HG02852 (cell line): ENCODE measurements around the gene TMSB10.
"Not testable (repeated sequence)": the region's sequence is repeated elsewhere in the genome, so short reads cannot be mapped to it uniquely, and the experiment has no call there.

Experiments
- ATAC-seq: cut with Tn5 transposase; IDR thresholded peaks from one replicate; pipeline ENCODE4 v1.9.1; 2021; ENCODE audit warnings: mild to moderate bottlenecking, moderate library complexity; ENCODE audit not compliant: unreplicated experiment

TMSB10 gene

DNA sequence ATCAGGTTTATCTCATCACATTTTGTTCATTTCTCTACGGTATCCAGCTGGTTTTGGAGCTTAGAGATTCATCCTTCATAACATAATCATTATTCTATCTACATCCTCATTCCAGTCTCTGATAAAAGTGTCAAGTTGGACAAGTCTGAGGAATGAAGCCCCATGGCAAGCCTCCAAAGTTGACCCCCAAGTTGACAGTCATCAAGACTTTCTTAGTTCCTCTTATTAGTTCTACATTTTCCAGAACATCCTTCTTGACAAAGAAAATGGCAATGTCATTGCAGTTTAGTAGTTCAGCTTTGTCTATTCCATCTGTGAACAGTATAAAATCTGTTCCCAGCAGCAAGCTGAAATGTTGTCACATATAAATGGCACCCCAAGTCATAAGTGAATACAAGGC is 4.5 kb upstream of the TMSB10 start:
- ATAC-seq, result no peak

DNA sequence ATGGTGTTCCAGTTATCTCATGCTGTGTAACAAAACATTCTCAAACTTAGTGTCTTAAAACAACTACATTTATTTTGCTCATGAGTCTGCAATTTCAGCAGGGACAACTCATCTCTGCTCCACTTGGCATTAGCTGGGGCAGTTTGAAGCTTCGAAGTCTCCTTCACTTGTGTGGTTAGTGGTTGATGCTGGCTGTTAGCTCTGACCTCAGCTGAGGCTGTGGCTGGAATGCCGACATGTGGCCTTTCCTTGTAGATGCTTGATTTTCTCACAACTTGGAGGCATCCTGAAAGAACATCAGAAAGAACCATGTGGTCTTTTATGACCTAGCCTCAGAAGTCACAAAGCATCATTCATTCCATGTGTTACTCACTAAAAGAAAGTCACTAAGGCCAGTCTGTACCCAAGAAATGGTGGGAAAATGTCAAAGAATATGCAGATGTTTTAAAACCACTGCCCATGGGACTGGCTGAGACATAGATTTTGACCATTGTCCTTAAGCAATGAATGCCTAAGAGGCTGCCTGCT is 3.8 kb upstream of the TMSB10 start:
- ATAC-seq, result no peak

DNA sequence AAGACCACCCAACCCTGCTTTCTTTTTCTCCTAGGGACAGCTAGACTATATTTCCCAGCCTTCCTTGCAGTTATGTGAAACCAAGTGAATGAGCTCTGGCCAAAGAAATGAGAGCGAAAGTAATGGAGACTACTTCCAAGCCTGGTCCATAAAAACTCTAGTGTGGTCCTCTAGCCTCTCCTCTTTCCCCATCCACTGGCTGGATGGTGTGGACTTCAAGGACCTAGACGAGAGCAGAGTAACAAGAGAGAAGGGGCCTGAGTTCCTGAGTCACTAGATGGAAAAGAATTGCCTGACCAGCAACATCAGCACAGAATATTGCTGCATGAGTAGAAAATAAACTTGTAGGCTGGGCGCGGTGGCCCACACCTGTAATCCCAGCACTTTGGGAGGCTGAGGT is 2.9 kb upstream of the TMSB10 start:
- ATAC-seq, result no peak

DNA sequence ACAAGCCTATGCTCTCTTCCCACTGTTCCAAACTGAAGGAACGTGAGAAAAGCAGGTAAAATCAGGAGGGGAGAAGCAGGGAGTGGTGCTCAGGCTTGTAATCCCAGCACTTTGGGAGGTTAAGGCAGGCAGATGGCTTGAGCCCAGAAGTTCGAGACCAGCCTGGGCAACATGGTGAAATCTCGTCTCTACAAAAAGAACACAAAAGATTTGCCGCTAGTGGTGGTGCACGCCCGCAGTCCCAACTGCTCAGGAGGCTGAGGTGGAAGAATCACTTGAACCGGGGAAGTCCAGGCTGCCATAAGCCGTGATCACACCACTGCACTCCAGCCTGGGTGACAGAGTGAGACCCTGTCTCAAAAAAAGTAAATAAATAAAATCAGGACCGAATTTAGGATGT is 1.3 kb upstream of the TMSB10 start:
- ATAC-seq, result no peak

DNA sequence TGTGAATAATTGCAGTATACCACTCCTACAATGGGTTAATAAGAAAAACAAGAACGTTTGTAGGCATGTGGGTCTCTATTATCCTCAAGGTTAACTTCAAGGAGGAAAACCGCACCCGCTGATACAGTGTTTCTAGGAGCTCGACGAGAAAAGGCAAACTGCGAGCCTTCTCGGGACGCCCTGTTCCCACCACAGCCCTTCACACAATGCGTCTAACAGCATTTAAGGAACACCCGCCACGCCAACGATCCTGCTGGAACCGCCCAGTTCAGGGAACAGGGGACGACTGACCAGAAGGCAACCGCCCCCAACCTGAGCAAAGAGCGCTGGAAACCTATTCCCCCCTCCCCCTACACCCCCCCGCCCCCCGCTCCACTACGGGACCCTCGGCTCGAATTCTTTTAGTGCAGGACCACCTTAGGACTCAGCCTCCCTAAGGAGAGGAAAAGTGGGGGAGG is 710 bp upstream of the TMSB10 start:
- no peak for ATAC-seq

DNA sequence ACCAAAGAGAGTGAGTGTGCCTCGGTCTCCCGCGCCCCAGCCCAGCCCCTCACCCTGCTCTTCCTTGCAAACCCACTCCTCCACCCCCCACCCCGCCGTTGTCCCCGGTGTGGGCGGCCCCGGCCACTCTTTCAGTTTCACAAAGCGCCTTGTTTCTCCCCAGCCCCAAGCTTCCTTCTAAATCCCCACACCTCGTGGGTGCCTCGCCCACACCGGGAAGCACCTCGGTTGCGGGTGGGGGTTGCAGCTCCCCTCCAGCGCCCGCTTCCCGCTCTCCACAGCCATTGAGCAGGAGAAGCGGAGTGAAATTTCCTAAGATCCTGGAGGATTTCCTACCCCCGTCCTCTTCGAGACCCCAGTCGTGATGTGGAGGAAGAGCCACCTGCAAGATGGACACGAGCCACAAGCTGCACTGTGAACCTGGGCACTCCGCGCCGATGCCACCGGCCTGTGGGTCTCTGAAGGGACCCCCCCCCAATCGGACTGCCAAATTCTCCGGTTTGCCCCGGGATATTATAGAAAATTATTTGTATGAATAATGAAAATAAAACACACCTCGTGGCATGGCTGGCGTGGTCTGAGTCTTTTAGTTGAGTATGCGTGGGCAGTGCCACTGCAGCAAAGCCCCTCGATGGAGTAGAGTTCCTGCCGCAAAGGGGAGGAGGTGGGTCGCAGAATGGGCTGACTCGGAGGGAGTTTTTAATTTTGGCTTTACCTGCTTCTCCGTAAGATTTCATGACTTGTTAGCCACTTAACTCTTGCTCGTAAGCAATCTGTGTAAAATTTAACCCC is 848 bp downstream of the TMSB10 start:
- peak; percentile 41 for ATAC-seq

DNA sequence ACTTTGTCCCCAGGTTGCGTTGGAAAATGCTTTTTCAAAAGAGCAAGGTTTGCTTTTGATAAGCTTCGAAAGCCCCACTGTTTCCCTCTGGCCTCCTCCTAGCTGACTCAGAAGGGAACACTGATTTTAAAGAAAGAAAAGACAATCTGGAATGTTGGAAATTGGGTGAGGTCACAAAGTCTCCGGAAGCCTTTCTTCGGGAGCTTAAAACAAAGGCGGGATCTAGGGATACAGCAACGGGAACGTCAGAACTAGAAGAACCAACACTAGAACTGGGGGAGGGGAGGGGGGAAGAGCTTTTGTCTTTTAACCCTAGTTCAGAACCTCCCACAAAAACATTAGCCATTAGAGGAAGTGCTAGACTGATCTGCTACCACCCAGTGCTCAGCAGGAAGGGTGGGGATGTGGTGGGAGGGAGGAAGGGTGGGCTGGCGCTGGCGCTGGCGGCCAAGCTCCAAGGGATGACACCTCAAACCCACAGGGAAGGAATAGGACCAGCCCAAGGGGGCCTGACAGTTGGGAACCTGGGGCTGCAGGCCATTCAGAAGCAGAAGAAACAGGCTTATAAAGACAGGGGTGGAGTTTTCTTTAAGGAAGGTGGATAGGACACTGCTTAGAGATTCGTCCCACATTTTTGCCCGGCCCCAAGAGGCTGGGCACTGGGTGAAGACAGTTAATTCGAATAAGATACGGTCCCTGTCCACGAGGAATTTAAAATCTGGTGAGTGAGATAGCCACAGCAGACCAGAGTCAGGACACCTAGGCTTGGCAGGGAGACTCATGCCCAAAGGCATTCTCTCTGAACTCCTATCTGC is 1.7 kb downstream of the TMSB10 start:
- ATAC-seq, result peak; percentile 24

DNA sequence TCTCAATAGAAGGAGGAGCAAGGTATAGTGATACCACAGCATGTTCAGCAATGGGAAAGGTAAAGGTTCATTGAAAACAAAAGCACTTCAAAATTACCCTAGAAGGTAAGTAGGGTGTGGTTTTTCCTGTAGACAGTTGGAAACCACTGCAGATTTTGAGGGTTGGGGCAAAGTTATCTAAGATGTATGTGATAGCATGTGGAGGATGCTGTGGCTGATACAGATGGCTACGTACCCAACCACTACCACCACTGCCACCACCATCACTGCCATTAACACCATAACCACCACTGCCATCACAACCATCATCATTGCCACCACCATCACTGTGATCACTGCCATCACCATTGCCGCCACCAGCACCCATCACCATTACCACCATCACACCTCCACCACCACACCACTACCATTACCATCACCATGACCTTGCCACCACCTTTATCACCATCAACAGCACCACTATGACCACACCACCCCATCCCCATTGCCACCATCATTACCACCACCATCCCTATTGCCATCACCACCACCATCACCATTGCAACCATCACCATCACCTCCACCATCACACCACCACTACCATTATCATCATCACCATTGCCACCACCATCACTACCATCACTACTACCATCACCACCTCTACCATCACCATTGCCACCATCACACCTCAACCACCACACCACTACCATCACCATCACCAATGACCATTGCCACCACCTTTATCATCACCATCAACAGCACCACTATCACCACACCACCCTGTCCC is 3.7 kb downstream of the TMSB10 start:
- ATAC-seq, result no peak

DNA sequence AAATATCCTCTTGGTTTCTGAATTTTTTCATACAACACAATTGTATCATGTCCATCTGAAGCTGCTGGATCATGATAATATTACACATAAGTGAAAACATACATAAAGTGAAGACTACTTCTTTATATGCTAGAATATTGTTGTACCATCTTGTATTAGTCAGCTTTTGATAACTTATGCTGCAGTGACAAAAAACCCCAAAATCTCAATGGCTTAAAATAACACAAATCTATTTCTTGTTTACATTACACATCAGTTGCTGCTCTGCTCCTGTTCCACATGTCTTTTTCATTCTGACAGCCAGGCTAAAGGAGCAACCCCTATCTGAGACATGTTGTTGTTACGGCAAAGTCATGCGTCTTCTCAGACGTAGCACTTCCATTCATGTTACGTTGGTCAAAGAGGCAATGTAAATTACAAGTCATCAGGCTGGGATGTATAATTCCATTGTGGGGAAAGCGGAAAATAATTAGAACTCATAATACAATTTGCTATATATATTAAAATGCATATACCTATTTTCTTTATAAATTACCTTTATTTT is 5.8 kb downstream of the TMSB10 start:
- ATAC-seq, result no peak

DNA sequence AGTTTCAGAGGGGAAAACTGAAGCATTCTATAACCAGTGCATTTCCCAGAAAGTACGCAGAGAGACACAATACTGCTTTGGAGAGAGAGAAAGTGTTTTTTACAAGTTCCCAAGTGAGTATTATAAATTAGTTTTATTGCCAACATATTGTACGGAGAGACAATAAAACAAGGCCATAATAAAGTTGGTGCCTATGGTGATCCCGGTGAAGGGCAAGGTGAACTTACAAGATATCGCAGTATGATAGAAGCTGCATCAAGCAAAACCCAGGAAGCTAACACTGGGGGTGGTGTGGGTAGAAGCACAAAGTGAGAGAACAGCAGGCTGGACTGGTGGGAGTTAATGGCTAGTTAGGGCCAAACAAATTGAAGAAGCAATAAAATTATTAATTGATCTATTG is 7.5 kb downstream of the TMSB10 start:
- ATAC-seq, result no peak

DNA sequence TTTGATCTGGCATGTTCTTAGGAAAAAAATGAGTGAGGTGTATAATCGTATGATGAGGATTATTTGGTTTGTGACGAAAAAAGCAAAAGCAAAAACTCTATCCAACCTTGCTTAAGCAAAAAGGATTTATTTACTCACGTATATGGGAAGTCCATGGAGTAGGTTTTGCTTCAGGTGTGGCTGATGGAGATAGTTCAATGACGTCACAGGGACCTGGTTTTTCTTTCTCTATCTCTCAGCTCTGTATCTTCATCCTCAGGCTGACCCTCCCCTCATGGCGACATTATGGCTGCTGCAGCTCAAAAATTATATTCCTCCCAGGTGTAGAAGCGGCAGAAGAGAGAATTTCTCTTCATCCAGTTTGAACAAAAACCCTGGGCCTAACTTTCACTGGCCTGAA is 8.9 kb downstream of the TMSB10 start:
- ATAC-seq, result no peak

DNA sequence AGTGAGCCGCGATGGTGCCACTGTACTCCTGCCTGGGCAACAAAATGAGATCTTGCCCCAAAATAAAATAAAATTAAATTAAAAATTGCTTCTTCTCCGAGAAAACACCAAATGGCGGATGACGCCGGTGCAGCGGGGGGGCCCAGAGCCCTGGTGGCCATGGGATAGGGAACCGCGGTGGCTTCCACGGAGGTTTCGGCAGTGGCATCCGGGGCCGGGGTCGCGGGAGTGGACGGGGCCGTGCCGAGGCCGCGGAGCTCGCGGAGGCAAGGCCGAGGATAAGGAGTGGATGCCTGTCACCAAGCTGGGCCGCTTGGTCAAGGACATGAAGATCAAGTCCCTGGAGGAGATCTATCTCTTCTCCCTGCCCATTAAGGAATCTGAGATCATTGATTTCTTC is 10.2 kb downstream of the TMSB10 start:
- ATAC-seq, result not testable (repeated sequence)

DNA sequence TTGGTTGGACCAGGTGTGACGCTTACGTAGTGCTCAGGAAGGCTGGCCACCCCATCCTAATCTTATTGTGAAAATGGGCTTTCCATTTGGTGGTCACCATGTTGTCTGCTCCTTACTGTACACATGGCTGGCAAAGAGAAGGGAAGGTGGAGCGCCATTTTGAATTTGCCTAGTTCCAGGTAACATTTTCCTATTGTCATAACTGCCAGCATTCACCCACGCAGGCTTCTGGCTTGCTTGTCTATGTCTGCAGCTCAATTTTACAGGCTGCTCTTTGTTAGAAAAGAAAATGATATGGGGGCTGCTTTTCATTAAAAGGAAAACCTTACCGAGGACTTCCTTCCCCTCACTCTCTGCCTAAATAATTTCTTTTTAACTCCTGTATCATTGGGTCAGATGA is 12.4 kb downstream of the TMSB10 start:
- not testable (repeated sequence) for ATAC-seq

DNA sequence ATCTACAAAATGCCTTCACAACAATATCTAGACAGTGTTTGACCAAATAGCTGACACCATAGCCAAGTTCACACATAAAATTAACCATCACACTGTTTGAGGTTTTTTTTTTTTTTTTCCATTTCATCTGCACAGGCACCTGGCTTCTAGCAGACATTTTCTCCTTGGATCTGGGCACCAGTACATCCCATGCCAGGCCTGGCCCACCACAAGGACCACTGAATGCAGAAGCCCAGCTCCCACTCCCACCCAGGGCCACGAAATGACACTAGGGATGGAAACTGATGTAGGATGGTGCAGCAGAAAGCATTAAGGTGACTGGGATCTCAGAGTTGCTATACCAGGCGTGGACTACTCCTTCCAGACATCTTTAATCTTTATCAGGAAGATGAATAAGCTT is 13.0 kb downstream of the TMSB10 start:
- no peak for ATAC-seq

DNA sequence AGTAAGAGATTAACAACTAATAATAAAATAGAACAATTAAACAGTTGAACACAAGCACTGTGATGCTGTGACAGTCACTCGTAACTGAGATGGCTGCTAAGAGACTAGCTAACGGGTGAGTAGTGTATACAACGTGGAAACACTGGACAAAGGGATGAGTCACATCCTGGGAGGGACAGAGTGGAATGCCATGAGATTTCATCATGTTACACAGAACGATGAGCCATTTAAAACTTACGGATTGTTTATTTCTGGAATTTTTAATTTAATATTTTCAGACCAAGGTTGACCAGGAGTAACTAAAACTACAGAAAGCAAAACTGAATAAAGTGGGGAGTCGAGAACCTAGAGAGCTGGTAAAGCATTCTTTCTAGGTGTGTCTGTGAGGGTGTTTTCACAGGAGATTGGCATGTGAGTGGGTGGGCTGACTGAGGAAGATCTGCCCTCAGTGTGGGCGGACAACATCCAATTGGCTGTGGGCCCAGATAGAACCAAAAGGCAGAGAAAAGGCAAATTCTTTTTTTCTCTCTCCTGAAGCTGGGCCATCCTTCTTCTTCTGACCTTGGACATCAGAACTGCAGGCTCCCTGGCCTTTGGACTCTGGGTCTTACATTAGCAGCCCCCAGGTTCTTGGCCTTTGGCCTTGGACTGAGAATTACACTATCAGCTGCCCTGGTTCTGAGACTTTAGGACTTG is 14.6 kb downstream of the TMSB10 start:
- peak; percentile 48 for ATAC-seq

DNA sequence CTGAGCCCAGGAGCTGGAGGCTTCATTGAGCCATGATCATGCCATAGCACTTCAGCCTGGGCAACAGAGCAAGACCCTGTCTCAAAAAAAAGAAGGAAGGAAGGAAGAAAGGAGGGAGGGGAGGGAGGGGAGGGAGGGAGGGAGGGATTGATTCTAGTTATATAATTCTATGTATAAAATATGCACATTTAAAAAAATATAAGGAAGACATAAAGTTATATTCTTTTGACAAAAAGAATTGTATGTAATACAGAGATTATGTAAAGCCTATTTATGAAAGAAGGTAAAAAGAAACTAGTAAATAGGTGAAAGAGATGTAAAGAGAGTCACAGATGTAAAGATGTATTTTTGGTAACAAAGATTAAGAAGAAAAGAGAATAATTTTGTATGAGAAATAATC is 17.6 kb downstream of the TMSB10 start:
- no peak for ATAC-seq

DNA sequence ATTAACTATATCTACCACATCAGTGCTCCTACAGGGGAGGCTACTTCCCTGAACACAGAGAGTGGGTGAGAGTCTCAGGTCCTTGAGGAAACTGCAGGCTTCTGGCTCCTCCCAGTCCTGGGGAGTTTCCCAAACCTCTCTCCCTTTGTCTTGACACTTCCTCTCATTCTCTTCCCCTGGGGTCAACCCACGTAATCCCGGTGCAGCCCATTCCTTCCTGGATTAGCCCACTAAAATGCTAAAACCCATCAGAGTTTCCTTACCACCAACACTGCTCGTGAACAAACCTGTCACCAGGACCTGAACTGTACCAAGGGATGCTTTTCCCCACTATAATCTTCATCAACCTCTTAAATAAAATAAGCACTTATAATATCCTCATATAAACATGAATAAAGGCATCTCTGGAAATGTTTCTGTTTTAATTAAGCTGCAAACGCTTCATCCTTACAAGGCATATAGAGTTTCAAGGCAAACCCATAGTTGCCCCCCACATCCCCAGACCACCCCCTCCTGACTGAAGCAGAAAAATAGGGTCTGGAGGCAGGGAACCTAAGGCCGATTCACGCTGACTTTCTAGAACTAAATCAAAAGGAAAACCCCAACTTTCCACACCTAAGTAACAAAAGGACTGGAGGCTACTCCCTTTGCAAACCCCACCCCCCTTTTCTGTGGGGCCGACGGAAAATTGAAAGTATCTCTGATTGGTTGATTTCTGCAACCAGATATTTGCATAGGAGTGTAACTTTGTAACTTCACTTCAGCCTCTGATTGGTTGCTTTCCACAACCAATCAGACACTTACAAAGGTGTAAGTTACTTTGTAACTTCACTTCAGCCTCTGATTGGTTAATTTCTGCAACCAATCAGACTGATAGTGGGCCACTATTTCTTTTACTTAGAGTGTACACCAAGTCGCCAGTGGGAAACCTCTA is 19.0 kb downstream of the TMSB10 start:
- peak; percentile 25 for ATAC-seq

DNA sequence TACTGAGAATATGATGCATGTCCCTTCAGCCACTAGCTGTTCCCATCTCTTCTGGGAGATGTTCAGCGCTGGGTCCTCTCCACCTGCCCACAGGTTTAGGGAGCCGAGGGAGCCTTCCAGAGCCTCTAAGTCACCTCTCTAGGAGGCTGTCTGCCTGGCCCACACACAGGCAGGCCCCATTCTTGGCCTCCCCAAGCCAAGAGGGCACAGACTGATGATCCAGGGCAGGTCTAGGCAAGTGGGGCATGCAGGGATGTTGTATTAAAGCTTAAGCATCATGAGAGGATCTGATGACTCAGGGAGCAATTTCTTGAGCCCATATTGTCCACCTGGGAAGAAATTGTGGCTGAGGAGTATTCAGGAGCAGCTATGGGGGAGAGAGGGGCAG is 19.9 kb downstream of the TMSB10 start:
- ATAC-seq, result no peak

DNA sequence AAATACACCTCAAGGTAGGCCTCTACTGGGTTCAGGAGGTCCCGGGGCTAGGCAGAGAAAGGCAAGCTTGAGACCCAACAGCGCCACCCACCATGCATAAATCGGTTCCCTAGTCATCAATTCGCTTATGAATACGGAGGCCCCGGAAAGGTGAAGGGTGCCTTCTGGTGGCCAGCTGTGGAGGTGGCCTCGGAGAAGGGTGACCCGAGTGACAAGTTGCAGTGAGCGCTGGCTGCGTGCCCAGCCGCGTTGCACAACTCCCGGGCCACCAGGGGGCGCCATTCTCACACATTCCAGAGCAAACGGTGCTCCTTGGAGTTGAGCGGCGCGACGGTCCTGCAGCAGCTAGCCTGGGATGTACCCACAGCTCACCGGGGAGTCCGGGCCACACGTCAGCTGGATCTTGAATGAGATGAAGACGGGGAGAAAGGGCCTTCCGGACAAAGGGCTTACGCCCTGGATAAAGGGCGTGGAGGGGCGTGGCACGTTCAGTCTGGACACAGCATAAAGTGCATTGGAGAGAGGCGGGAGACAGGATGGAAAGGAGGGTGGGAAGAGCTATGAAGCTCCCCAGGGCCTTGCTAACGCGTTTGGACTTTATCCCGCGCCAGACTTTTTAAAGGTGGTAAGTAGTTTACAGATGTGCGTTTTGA is 20.4 kb downstream of the TMSB10 start:
- peak; percentile 77 for ATAC-seq
